Smooth muscle cell (in vitro differentiated cells): ENCODE data around the gene TTC19. TPM values are rescaled to one million over a fixed set of nuclear protein-coding genes. Genes with fewer than 3 reads are reported as not detected.

Experiments used
- DNase-seq: peaks from one replicate; lab custom pipeline; 2025; ENCODE audit not compliant: unreplicated experiment; lab: John Stamatoyannopoulos, UW
- H2AFZ ChIP-seq: fragments of 200-600 bp; sonication (generic); 2 replicates; pipeline ENCODE4 v1.6.0; 2016; ENCODE audit warnings: antibody characterized with exemption, low read depth, mild to moderate bottlenecking
- H3F3A ChIP-seq: fragments of 200-600 bp; sonication (generic); 2 replicates; pipeline ENCODE4 v1.6.0; 2017; ENCODE audit warnings: antibody characterized with exemption, low read depth
- H3K27ac ChIP-seq: fragments of 200-600 bp; sonication (generic); 2 replicates; pipeline ENCODE4 v1.5.1; 2016; ENCODE audit warnings: low read depth, mild to moderate bottlenecking
- H3K27me3 ChIP-seq: fragments of 200-600 bp; sonication (generic); 2 replicates; pipeline ENCODE4 v1.6.1; 2016; ENCODE audit warnings: low read depth, mild to moderate bottlenecking
- H3K36me3 ChIP-seq: fragments of 200-600 bp; sonication (generic); 2 replicates; pipeline ENCODE4 v1.5.1; 2016; ENCODE audit warnings: low read depth
- H3K4me1 ChIP-seq: fragments of 200-600 bp; sonication (generic); 2 replicates; pipeline ENCODE4 v1.5.1; 2016; ENCODE audit warnings: low read depth
- H3K4me2 ChIP-seq: fragments of 200-600 bp; sonication (generic); 2 replicates; pipeline ENCODE4 v1.6.0; 2016; ENCODE audit warnings: mild to moderate bottlenecking
- H3K4me3 ChIP-seq: fragments of 200-600 bp; sonication (generic); 2 replicates; pipeline ENCODE4 v1.5.1; 2016; ENCODE audit warnings: mild to moderate bottlenecking
- H3K79me2 ChIP-seq: fragments of 200-600 bp; sonication (generic); 2 replicates; pipeline ENCODE4 v1.6.0; 2016; ENCODE audit warnings: low read depth, mild to moderate bottlenecking
- H3K9ac ChIP-seq: fragments of 200-600 bp; sonication (generic); 2 replicates; pipeline ENCODE4 v1.6.0; 2016; ENCODE audit warnings: low read depth
- H3K9me3 ChIP-seq: fragments of 200-600 bp; sonication (generic); replicated peaks from 2 replicates; pipeline ENCODE4 v1.5.1; 2016; ENCODE audit warnings: low read depth
- H4K20me1 ChIP-seq: fragments of 200-600 bp; sonication (generic); 2 replicates; pipeline ENCODE4 v1.6.0; 2016; ENCODE audit warnings: low read depth
- CTCF ChIP-seq: fragments of 200-600 bp; sonication (generic); IDR thresholded peaks from 2 replicates; pipeline ENCODE4 v1.5.1; 2017; ENCODE audit warnings: borderline replicate concordance, mild to moderate bottlenecking, antibody characterized with exemption; ENCODE audit not compliant: insufficient read depth, poor library complexity, severe bottlenecking
- WGBS: methylation state at CpG from one replicate; pipeline ENCODE4 v1.1.7; 2016; ENCODE audit warnings: low lambda C conversion rate; 5-methylcytosine and 5-hydroxymethylcytosine counted together
- polyA plus RNA-seq: library from polyadenylated mRNA; unstranded; fragments of >200 nt; fragmentation: Nextera tagmentation; extraction: Ambion mirVana; gene quantifications from 2 replicates; pipeline ENCODE4 v1.2.1, GENCODE V29; 2016
- total RNA-seq: library from RNA; depleted of rRNA; stranded (reverse); fragments of >200 nt; gene quantifications from 2 replicates; pipeline ENCODE4 v1.2.3, GENCODE V29; 2014

Gene TTC19
- total and polyA plus RNA-seq, 2 experiments from 2014 or later = 17.4 to 38.7 TPM

GRCh38 chr17:15965528-15965927 is 34.1 kb upstream of the TTC19 start:
- Histone ChIP-seq H3K27ac (no peak overlapping the region), H3K9me3 (no peaks in the 10 kb centered on the region), H3K27me3 (no peaks in the 10 kb centered on the region), H3K36me3 (no peaks in the 10 kb centered on the region), H4K20me1 (peaks cover 19% of the 10 kb centered on the region), H3F3A (no peaks in the 10 kb centered on the region), H3K4me3 (no peak overlapping the region), H3K4me1 (peaks cover 11% of the 10 kb centered on the region), H3K79me2 (peaks cover 8% of the 10 kb centered on the region), H3K9ac (no peak overlapping the region), H2AFZ (no peak overlapping the region), H3K4me2 (no peak overlapping the region)
- DNase-seq = no peak
- TF ChIP-seq CTCF = no peak
- 79% methylated on average over 6 of the region's 6 CpGs for WGBS

GRCh38 chr17:15966183-15966878 is 33.3 kb upstream of the TTC19 start:
- H2AFZ ChIP-seq = no peak overlapping the region
- no peaks in the 10 kb centered on the region for H3K9me3 ChIP-seq
- H3F3A ChIP-seq = no peaks in the 10 kb centered on the region
- peaks cover 8% of the 10 kb centered on the region for H3K79me2 ChIP-seq
- peak overlapping the region; percentile 13 for H3K4me2 ChIP-seq
- H3K4me3 ChIP-seq = no peak overlapping the region
- no peak overlapping the region for H3K27ac ChIP-seq
- H3K27me3 ChIP-seq = no peaks in the 10 kb centered on the region
- peaks cover 11% of the 10 kb centered on the region for H3K4me1 ChIP-seq
- H4K20me1 ChIP-seq = peaks cover 24% of the 10 kb centered on the region
- no peak for DNase-seq
- no peaks in the 10 kb centered on the region for H3K36me3 ChIP-seq
- no peak overlapping the region for H3K9ac ChIP-seq
- no peak for TF ChIP-seq CTCF
- 28% methylated on average over 13 of the region's 13 CpGs for WGBS

- DNase-seq = no peak
- Histone ChIP-seq H4K20me1 (peaks cover 24% of the 10 kb centered on the region), H3K79me2 (peaks cover 8% of the 10 kb centered on the region), H3F3A (no peaks in the 10 kb centered on the region), H3K4me2 (peak overlapping the region; percentile 13), H3K9ac (no peak overlapping the region), H3K27ac (no peak overlapping the region), H3K4me1 (peaks cover 11% of the 10 kb centered on the region), H3K27me3 (no peaks in the 10 kb centered on the region), H2AFZ (no peak overlapping the region), H3K9me3 (no peaks in the 10 kb centered on the region), H3K4me3 (no peak overlapping the region), H3K36me3 (no peaks in the 10 kb centered on the region)
- 46% methylated on average over 10 of the region's 11 CpGs for WGBS
- no peak for TF ChIP-seq CTCF
Observed at GRCh38 chr17:15966879-15967248, 32.8 kb upstream of the TTC19 start.
